Motor neuron (in vitro differentiated cells): ENCODE measurements around the gene FBXL14. TPM values are rescaled to one million over a fixed set of nuclear protein-coding genes. Genes with fewer than 3 reads are reported as not detected.

ENCODE experiments used
- ATAC-seq, 8 experiments: fragments of 200-7000 bp; cut with Tn5 transposase; replicated peaks in 6 of 8; 2 replicates each; pipeline ENCODE4 v1.8.0; 2021; ENCODE audit warnings: mild to moderate bottlenecking in 8 of 8, moderate library complexity in 8 of 8
- H3K27ac ChIP-seq, 2 donors: fragments of 250-450 bp; sonication (Bioruptor Pico); 2 replicates each; pipeline ENCODE4 v1.9.0; 2021; ENCODE audit warnings: antibody characterized with exemption in 2 of 2, mild to moderate bottlenecking in 2 of 2, moderate library complexity in 1 of 2
- H3K4me1 ChIP-seq, 2 donors: fragments of 250-450 bp; sonication (Bioruptor Pico); replicated peaks in 1 of 2; 2 replicates each; pipeline ENCODE4 v1.6.1; 2021; ENCODE audit warnings: antibody characterized with exemption in 2 of 2, mild to moderate bottlenecking in 2 of 2, moderate library complexity in 1 of 2
- H3K4me3 ChIP-seq, 5 donors: fragments of 250-450 bp; sonication (Bioruptor Pico); 2 replicates each; pipeline ENCODE4 v1.9.0; 2021; ENCODE audit warnings: antibody characterized with exemption in 5 of 5, mild to moderate bottlenecking in 5 of 5, moderate library complexity in 4 of 5
- WGBS, 10 experiments: fragments of 450-650 bp; shearing (Covaris generic); methylation state at CpG; one replicate each; pipeline ENCODE4 v1.0.0; 2022; 5-methylcytosine and 5-hydroxymethylcytosine counted together
- in situ Hi-C, 9 experiments: fragments of 400-800 bp; cut with MboI; loops; one replicate each; pipeline ENCODE4 v1.15.0; 2021; ENCODE audit warnings: low sequenced_read_pairs in 9 of 9, low pct_unique_long_range_greater_than_20kb in 2 of 9; ENCODE audit not compliant: unreplicated experiment in 9 of 9
- total RNA-seq, 8 experiments: library from RNA; unstranded; fragments of 300-600 nt; gene quantifications; 2 replicates each; pipeline versions ENCODE4 v1.2.3 to v1.2.4, GENCODE V29; 2022

Gene FBXL14
- total RNA-seq, 8 experiments from 2014 or later: 5.6 to 25.6 (median 10.0) TPM

DNA sequence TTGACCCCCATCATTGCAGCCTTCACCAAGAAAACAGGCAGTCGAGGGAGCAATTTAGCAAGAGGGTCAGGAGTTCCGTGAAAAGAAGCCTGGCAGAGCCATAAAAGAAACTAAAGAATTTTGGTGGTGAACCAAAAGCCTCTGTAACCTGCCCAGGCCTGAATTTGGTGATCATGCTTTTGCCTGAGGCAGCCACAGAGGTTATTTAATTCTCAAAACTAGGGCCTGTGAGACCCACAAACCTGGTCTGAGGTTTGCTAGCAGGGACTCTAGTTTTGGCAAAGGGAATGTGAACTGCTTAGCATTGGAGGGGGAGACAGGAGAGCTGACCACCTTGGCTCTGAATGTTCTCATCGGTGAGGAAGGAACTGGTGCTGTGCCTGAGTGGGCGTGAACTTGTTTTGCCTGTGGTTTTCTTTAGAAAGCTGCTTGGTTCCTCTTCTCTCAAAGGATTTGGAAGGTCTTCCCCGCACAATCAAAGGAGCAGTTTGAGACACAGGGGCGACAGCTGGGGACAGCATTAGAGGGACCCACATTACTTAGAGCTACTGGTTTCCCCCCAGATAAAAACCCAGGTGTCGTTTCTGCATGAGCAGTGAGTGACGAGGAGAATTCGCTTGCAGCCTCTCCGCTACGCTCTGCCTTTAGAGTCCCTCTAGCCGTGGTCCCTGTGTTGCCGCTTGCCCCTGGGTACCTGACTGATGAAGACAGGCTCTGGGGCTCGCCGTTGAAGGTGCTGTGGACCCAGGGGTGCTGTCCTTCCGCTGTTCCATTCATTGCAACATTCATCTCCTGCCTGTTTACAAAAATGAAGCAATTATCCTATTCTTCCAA, 22.1 kb upstream of the FBXL14 start:
- 56 to 98% (median 75%) methylated on average over 1 to 13 of the region's 16 CpGs; no CpG with 5 or more reads in 1 of the 10 experiments for WGBS, 10 experiments
- Histone ChIP-seq H3K4me3 (no peak overlapping the region), H3K27ac (no peak overlapping the region), H3K4me1 (peaks cover 19 to 20% of the 10 kb centered on the region in 2 donors)
- no peak for ATAC-seq
- in situ Hi-C loops: no loop called here

DNA sequence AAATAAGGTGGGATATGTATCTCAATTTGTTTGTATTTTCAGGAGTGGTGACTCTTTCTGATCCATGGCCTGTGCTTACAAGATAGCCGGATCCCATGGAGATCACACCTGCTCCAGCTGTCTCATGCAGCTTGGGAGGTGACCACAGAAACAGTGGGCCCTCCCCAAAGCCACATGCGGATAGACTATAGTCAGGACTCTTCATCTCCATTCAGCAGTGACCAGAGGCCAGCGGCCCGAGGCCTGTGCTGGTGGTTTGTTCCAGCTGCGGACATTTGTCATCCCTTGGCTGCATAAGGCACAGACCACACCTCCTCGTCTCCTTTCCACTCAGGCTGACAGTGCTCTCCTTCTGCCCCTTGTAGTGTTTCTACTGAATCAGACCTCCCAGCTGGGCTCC, 20.0 kb upstream of the FBXL14 start:
- ATAC-seq: peak in 6 of 8 experiments; percentile 63 to 88 (median 82)

DNA sequence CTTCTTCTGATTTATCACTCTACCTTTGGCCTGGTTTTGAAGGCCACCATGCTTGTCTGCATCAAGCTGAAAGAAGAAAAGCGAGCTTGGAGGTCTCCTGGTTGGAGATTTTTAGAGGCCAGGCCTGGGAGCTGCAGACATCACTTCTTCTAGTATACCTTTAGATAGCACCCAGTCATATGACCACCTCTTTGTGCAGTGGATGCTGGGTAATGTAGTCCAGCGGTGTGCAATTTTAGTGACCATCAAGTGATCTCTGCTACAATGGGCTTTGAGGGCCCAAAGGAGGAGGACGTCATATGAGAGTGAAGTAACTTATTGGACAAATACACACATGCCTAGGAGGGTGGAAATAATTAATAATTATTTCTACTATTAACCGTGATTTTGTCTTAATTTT, 19.5 kb upstream of the FBXL14 start:
- Histone ChIP-seq H3K4me3 (no peak overlapping the region), H3K4me1 (peaks cover 20 to 21% of the 10 kb centered on the region in 2 donors), H3K27ac (no peak overlapping the region)
- peak in 5 of 8 experiments; percentile 29 to 59 (median 32) for ATAC-seq
- in situ Hi-C loops: no loop called here
- WGBS, 10 experiments: 57 to 100% (median 90%) methylated on average over 1 to 4 of the region's 4 CpGs; no CpG with 5 or more reads in 2 of the 10 experiments

More for the DNA sequence above, 20.0 kb upstream of the FBXL14 start:
- Histone ChIP-seq H3K27ac (peak overlapping the region in 1 of 2 donors; percentile 13), H3K4me1 (peaks cover 20 to 21% of the 10 kb centered on the region in 2 donors), H3K4me3 (no peak overlapping the region)
- in situ Hi-C loops: no loop called here
- WGBS, 10 experiments: 20 to 80% (median 32%) methylated on average over 1 to 4 of the region's 6 CpGs; no CpG with 5 or more reads in 4 of the 10 experiments

DNA sequence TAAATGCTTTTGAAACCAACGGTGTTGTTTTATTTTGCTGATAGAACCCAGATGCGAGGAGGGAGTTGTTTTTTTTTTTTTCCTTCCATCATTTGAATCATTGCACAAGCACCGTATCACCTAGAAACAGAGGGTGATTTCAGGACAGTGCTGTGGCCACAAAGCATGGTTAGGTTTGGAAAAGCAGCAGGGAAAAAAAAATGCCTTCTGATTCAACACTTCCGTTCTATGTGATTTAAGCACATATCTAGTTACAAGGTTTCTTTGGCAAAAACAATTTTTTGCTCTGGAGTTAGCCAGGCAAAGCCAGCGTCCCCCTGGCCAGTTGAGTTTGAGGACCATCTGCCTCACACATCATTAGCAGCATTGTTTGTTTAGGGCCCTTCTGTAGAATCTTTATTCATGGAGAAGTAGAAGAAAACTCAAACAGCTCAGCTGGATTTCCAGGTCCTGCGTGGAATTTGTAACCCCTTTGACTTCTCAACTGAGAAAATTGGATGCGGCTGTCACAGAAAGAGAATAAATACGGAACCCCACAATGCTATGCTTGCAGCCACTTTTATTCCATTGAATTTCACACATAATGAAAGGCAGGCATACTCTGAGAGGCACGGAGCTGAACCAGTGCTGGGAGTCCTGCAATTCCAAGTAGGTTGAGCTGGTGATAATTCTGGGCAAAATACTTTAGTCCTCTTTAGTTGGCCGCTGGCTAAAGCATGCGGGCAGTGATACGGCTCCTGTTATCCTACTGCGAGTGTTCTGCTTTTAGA, 17.6 kb upstream of the FBXL14 start:
- peaks cover 23 to 28% of the 10 kb centered on the region in 2 donors for H3K4me1 ChIP-seq
- H3K27ac ChIP-seq: peak overlapping the region in 1 of 2 donors; percentile 11
- 16 to 52% (median 33%) methylated on average over 3 to 12 of the region's 13 CpGs; no CpG with 5 or more reads in 1 of the 10 experiments for WGBS, 10 experiments
- peak; percentile 7 to 68 (median 56) for ATAC-seq
- in situ Hi-C loops: no loop called here
- H3K4me3 ChIP-seq: peak overlapping the region in 2 of 5 donors; percentile 1 to 3

DNA sequence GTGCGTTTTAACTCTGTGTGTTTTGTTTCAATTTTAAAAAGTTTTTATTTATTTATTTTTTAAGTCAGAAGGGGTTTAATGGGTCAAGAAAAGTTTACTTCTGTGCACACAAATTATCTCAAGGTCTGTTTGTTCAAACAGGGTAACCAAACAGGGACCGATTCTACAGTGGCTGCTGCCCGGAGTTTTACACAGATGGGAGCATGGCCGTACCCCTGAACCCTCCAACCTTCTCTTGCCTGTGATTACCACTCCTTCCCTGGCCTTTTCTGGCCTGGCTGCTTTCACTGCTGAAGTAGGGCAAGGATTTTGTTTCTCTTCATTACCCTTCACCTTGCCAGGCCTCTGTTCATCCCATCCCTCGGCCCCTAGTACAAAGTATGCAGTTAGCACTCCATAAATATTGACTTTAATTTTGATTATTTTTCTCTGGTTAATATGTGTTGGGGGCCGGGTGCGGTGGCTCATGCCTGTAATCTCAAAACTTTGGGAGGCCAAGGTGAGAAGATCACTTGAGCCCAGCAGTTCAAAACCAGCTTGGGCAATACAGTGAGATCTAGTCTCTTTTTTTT, 15.8 kb upstream of the FBXL14 start:
- WGBS, 10 experiments: 80 to 100% (median 91%) methylated on average over 1 to 6 of the region's 7 CpGs; no CpG with 5 or more reads in 1 of the 10 experiments
- no peak for ATAC-seq
- Histone ChIP-seq H3K4me3 (no peak overlapping the region), H3K4me1 (peaks cover 32 to 39% of the 10 kb centered on the region in 2 donors), H3K27ac (no peak overlapping the region)
- in situ Hi-C loops: no loop called here

DNA sequence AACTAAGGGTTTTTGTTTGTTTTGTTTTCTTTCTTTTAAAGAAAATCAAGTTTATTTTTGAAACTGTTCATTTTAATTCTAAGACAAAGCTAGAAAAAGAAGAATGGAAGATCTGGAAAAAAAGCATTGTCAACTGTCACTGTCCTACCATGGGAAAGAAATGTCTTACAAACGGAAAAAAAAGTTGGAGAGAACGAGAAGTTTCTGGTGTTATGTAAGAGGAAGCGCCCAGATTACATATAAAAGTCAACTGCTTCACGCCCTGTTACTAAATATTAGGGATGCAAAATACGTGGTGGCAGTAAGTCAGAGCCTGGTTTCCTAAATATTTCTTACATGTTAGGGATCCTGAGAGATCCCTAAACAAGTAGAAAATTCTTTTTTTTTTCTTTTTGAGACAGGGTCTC, 14.3 kb upstream of the FBXL14 start:
- in situ Hi-C loops: no loop called here
- peak in 2 of 8 experiments; percentile 1 for ATAC-seq
- WGBS, 10 experiments: 2 to 98% (median 68%) methylated on average over 4 to 5 of the region's 5 CpGs; no CpG with 5 or more reads in 1 of the 10 experiments
- H3K4me1 ChIP-seq: peaks cover 26 to 28% of the 10 kb centered on the region in 2 donors
- no peak overlapping the region for H3K27ac ChIP-seq
- H3K4me3 ChIP-seq: no peak overlapping the region

DNA sequence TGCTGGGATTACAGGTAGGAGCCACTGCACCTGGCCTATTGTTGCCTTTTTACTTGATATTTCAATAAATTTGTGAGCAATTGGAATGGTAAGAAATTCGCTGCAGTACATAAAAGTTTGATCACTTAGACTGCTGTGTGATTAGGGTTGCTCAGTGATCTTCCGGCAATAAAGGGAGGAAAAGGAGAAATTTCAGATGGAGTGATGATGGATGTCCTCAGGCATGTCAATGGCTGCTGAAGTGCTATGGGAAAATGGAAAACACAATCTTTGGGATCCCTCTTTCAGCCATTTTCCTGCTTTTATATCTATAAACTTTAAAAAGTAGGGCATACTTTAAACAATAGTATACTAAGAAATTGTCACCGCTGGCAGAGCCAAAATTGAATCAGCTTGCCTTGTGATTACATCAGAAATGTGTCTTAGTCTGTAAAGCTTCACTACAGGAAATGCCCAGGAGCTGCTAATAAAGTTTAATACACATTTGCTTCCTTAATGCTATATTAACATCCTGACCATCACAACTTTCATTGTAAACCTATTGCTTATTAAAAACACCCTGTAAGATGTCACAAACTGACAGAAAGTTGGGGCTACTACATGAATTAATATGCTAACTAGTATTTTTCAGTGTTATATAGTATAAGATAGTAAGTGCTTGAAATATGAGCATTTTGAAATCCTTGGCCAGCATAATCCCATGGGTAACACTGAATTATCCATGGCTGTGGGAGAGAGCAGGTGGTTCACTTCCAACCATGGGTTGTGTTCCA, 13.7 kb upstream of the FBXL14 start:
- ATAC-seq: no peak
- Histone ChIP-seq H3K4me3 (no peak overlapping the region), H3K27ac (no peak overlapping the region), H3K4me1 (peaks cover 24 to 28% of the 10 kb centered on the region in 2 donors)
- in situ Hi-C loops: no loop called here
- WGBS, 10 experiments: 30 to 100% (median 95%) methylated on average over 1 to 3 of the region's 3 CpGs; no CpG with 5 or more reads in 1 of the 10 experiments

DNA sequence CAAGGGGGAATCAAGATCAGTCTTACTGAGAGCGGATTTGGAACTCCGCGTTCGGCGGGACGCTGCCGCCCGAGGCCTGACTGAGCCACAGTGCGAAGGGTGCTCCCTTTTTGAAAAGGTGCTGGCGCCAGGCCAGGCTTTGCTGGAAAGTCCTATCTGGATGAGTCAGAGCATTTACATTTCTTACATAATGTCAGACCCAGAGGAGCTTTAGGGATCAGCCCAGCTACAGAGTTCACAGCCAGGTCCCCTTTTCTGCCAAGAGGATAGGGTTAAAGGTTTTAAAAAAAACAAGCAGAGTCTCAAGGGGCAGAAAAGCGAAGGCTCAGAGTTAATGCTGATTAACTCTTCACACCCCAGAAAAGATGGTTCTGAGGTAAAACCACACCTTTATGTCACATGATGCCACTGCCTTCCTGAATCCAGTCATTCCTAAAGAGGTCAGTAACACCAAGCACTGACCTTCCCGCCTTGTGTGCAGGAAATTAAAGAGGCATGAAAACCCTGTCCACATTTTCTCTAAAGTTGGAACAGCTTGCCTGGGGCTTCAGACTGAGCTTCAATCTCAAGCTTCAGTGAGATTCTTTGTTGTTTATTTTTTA, 11.7 kb upstream of the FBXL14 start:
- peak overlapping the region in 1 of 2 donors; percentile 56 for H3K27ac ChIP-seq
- peak overlapping the region in 4 of 5 donors; percentile 16 to 31 (median 25) for H3K4me3 ChIP-seq
- WGBS, 10 experiments: 0 to 41% (median 25%) methylated on average over 1 to 9 of the region's 12 CpGs
- peak; percentile 68 to 84 (median 78) for ATAC-seq
- in situ Hi-C loops: no loop called here
- peaks cover 12 to 18% of the 10 kb centered on the region in 2 donors for H3K4me1 ChIP-seq

DNA sequence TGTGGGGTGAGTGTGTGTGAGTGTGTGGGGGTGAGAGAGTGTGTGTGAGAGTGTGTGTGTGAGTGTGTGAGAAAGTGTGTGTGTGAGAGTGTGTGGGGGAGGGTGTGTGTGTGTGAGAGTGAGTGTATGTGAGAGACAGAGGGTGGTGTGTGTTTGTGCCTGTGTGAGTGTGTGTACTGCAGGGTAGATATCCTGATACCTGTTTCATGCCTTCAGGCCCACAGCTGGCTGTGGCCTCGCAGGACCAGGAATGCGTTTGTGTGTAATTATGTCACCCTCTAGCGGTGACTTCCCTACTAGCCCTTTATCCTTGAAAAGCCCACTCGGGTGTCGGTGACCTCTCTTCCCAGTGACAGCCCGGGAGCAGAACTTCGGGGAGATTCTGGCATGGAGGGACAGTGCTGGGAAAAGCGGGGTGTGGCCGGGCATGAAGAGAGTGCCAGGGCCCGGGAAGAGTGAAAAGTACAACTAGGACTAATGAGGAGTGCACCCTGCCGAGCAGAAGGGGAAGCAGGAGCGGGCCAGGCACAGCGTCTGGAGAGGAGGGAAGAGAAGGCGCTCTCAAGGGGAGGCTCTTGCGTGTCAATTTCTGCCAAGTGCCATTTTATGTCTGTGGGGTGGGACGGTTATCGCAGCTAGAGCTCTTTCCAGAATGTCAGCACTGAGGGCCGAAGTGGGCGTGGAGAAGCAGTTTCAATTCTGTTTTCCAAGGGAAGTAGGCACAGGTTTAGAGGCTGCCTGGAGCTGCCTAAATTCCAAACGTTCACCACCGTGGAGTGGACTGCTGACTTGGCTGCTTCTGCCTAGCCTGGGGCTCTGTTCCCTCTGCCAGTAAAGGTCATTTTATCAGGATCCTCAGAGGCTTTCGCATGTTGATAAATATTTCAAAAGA, 11.0 kb upstream of the FBXL14 start:
- H3K4me1 ChIP-seq: peaks cover 12 to 18% of the 10 kb centered on the region in 2 donors
- peak overlapping the region in 1 of 2 donors; percentile 56 for H3K27ac ChIP-seq
- H3K4me3 ChIP-seq: peak overlapping the region in 4 of 5 donors; percentile 16 to 31 (median 25)
- ATAC-seq: peak; percentile 57 to 87 (median 82)
- whole genome bisulfite sequencing, 10 experiments: 0 to 60% (median 2%) methylated on average over 1 to 16 of the region's 22 CpGs; no CpG with 5 or more reads in 1 of the 10 experiments
- in situ Hi-C loops: no loop called here

DNA sequence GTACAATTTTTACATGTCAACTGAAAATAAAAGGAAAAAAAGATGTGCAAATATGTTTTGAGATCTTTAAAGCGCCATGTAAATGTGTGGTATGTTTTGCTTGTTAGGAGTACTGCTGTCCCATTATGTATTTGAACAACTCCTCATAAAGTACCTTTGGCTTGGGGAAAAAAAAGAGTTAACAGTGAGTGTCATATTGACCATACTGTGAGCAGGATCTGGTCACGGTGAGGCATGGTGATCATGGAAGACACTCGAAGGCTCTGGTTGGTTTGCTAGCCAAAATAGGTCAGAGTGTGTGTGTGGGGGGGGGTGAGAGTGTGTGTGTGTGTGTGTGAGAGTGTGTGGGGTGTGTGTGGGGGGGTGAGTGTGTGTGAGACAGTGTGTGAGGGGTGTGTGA, 10.1 kb upstream of the FBXL14 start:
- 60 to 100% (median 90%) methylated on average over 1 to 3 of the region's 3 CpGs; no CpG with 5 or more reads in 2 of the 10 experiments for WGBS, 10 experiments
- peaks cover 12 to 18% of the 10 kb centered on the region in 2 donors for H3K4me1 ChIP-seq
- ATAC-seq: no peak
- H3K4me3 ChIP-seq: no peak overlapping the region
- in situ Hi-C loops: no loop called here
- H3K27ac ChIP-seq: no peak overlapping the region
